NCI-H1417 treated with DMSO at 0.1 percent for 48 hours (cell line): ENCODE measurements around the gene PTAFR.

Experiments used
- DNase-seq: peaks from one replicate; lab custom pipeline; 2025; lab: John Stamatoyannopoulos, UW

Gene PTAFR

GRCh38 chr1:28176492-28177470 is at the start of gene PTAFR:
PTAFR (minus strand) TSS chr1:28176690; CDS start chr1:28151021, 25,669 bp downstream.
- no peak for DNase-seq

- no peak for DNase-seq
Observed at GRCh38 chr1:28213315-28213714, 36.8 kb upstream of the PTAFR start.

GRCh38 chr1:28209700-28210099 is 33.2 kb upstream of the PTAFR start:
- no peak for DNase-seq

- peak; percentile 4 for DNase-seq
Observed at GRCh38 chr1:28208818-28209441, 32.4 kb upstream of the PTAFR start.

GRCh38 chr1:28205243-28205642 is 28.8 kb upstream of the PTAFR start:
- DNase-seq: no peak

- no peak for DNase-seq
Observed at GRCh38 chr1:28200234-28200873, 23.9 kb upstream of the PTAFR start.

GRCh38 chr1:28199328-28200233 is 23.1 kb upstream of the PTAFR start:
- DNase-seq: no peak

GRCh38 chr1:28197682-28198415 is 21.4 kb upstream of the PTAFR start:
- no peak for DNase-seq

GRCh38 chr1:28196330-28196729 is 19.8 kb upstream of the PTAFR start:
- no peak for DNase-seq

GRCh38 chr1:28195780-28196179 is 19.3 kb upstream of the PTAFR start:
- no peak for DNase-seq

- no peak for DNase-seq
Observed at GRCh38 chr1:28194326-28195035, 18.0 kb upstream of the PTAFR start.

GRCh38 chr1:28193701-28194161 is 17.2 kb upstream of the PTAFR start:
- no peak for DNase-seq

GRCh38 chr1:28190996-28191645 is 14.6 kb upstream of the PTAFR start:
- DNase-seq: no peak

GRCh38 chr1:28190337-28190979 is 14.0 kb upstream of the PTAFR start:
- DNase-seq: no peak

- no peak for DNase-seq
Observed at GRCh38 chr1:28185071-28185470, 8.6 kb upstream of the PTAFR start.

- no peak for DNase-seq
Observed at GRCh38 chr1:28180306-28181305, 4.1 kb upstream of the PTAFR start.

GRCh38 chr1:28178690-28179485 is 2.4 kb upstream of the PTAFR start:
- no peak for DNase-seq
